ENCODE results near the gene MAGI3.

- TF ChIP-seq CTCF (IDR thresholded peaks at IDR 0.05; ENCODE audit: low read depth, low read length): no peak
- no peak for TF ChIP-seq EZH2phosphoT487 (IDR thresholded peaks at IDR 0.05; ENCODE audit: low read depth)
These were observed 49.0 kb downstream of the MAGI3 start for GRCh38 chr1:113439277-113439670.

All from OCI-LY3 (cell line).